Measurements from ENCODE around the gene HTRA3.
A peak's percentile ranks its signal among the peaks of the same experiment; 100 is the strongest.

Gene HTRA3

GRCh38 chr4:8312069-8312445, 42.5 kb downstream of the HTRA3 start:
- DNase-seq, result no peak
- in situ Hi-C loops (cut with HindIII; ENCODE audit: low pct_ligation_motif_present, low pct_unique_long_range_greater_than_20kb, low sequenced_read_pairs), result no loop called here

GRCh38 chr4:8312976-8313375, 43.4 kb downstream of the HTRA3 start:
- no peak for DNase-seq
- in situ Hi-C loops (cut with HindIII; ENCODE audit: low pct_ligation_motif_present, low pct_unique_long_range_greater_than_20kb, low sequenced_read_pairs), result no loop called here

- in situ Hi-C loops (cut with HindIII; ENCODE audit: low pct_ligation_motif_present, low pct_unique_long_range_greater_than_20kb, low sequenced_read_pairs), result no loop called here
- DNase-seq, result no peak
These were observed 45.2 kb downstream of the HTRA3 start for GRCh38 chr4:8314691-8315255.

GRCh38 chr4:8315435-8316250, 46.1 kb downstream of the HTRA3 start:
- in situ Hi-C loops (cut with HindIII; ENCODE audit: low pct_ligation_motif_present, low pct_unique_long_range_greater_than_20kb, low sequenced_read_pairs), result no loop called here
- peak; percentile 79 for DNase-seq

- DNase-seq, result no peak
- in situ Hi-C loops (cut with HindIII; ENCODE audit: low pct_ligation_motif_present, low pct_unique_long_range_greater_than_20kb, low sequenced_read_pairs), result no loop called here
These were observed 46.8 kb downstream of the HTRA3 start for GRCh38 chr4:8316251-8316771.

GRCh38 chr4:8316911-8317351, 47.4 kb downstream of the HTRA3 start:
- no peak for DNase-seq
- in situ Hi-C loops (cut with HindIII; ENCODE audit: low pct_ligation_motif_present, low pct_unique_long_range_greater_than_20kb, low sequenced_read_pairs), result no loop called here

GRCh38 chr4:8317474-8317873, 47.9 kb downstream of the HTRA3 start:
- DNase-seq, result no peak
- in situ Hi-C loops (cut with HindIII; ENCODE audit: low pct_ligation_motif_present, low pct_unique_long_range_greater_than_20kb, low sequenced_read_pairs), result no loop called here

GRCh38 chr4:8318509-8318908, 49.0 kb downstream of the HTRA3 start:
- in situ Hi-C loops (cut with HindIII; ENCODE audit: low pct_ligation_motif_present, low pct_unique_long_range_greater_than_20kb, low sequenced_read_pairs), result no loop called here
- no peak for DNase-seq

- in situ Hi-C loops (cut with HindIII; ENCODE audit: low pct_ligation_motif_present, low pct_unique_long_range_greater_than_20kb, low sequenced_read_pairs), result no loop called here
- no peak for DNase-seq
These were observed 49.5 kb downstream of the HTRA3 start for GRCh38 chr4:8319061-8319460.

GRCh38 chr4:8319731-8320385, 50.3 kb downstream of the HTRA3 start:
- no peak for DNase-seq
- in situ Hi-C loops (cut with HindIII; ENCODE audit: low pct_ligation_motif_present, low pct_unique_long_range_greater_than_20kb, low sequenced_read_pairs), result no loop called here

- in situ Hi-C loops (cut with HindIII; ENCODE audit: low pct_ligation_motif_present, low pct_unique_long_range_greater_than_20kb, low sequenced_read_pairs), result no loop called here
- DNase-seq, result no peak
These were observed 50.8 kb downstream of the HTRA3 start for GRCh38 chr4:8320386-8320750.

GRCh38 chr4:8321220-8321619, 51.7 kb downstream of the HTRA3 start:
- DNase-seq, result no peak
- in situ Hi-C loops (cut with HindIII; ENCODE audit: low pct_ligation_motif_present, low pct_unique_long_range_greater_than_20kb, low sequenced_read_pairs), result no loop called here

- DNase-seq, result no peak
- in situ Hi-C loops (cut with HindIII; ENCODE audit: low pct_ligation_motif_present, low pct_unique_long_range_greater_than_20kb, low sequenced_read_pairs), result no loop called here
These were observed 52.2 kb downstream of the HTRA3 start for GRCh38 chr4:8321771-8322170.

- no peak for DNase-seq
- in situ Hi-C loops (cut with HindIII; ENCODE audit: low pct_ligation_motif_present, low pct_unique_long_range_greater_than_20kb, low sequenced_read_pairs), result no loop called here
These were observed 53.5 kb downstream of the HTRA3 start for GRCh38 chr4:8322794-8323704.

GRCh38 chr4:8323947-8324555, 54.5 kb downstream of the HTRA3 start:
- no peak for DNase-seq
- in situ Hi-C loops (cut with HindIII; ENCODE audit: low pct_ligation_motif_present, low pct_unique_long_range_greater_than_20kb, low sequenced_read_pairs), result no loop called here

GRCh38 chr4:8324640-8325239, 55.2 kb downstream of the HTRA3 start:
- in situ Hi-C loops (cut with HindIII; ENCODE audit: low pct_ligation_motif_present, low pct_unique_long_range_greater_than_20kb, low sequenced_read_pairs), result no loop called here
- no peak for DNase-seq

GRCh38 chr4:8325291-8325973, 55.9 kb downstream of the HTRA3 start:
- in situ Hi-C loops (cut with HindIII; ENCODE audit: low pct_ligation_motif_present, low pct_unique_long_range_greater_than_20kb, low sequenced_read_pairs), result no loop called here
- no peak for DNase-seq
